ENCODE results near the gene COLEC12. TPM values are rescaled to one million over a fixed set of nuclear protein-coding genes. Genes with fewer than 3 reads are reported as not detected.

The COLEC12 gene
- total RNA-seq, 1 donor from 2014 or later: 11.6 TPM

DNA sequence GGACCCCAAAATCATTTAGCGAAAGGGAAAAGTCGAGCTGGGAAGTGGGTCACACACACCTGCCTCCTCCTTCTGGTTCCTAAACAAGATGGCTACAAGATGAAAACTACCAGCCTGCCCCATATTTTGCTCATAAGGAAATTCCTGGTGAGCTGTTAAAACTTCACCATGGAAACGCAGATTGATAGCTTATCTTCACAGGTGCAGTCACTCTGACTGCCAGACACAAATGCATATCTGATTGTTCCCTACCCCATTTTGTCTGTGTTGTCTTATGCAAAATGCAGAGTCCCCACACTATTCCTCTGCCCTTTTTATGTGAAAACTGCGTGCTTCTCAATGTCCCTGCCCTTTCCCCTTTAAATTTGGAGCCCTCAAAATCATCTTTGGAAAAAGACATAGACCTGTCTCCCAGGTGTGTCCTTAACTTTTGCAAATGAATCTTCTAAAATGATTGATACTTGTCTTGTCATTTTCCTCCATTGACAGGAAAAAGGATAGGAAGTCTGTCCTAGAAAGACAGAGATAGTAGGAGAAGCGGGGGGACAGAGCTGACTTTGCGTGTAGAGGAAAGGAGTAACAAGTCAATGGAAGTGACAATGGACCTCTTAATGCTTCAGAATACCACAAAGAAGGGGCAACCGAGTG is 193.8 kb downstream of the COLEC12 start:
- peaks cover 36% of the 10 kb centered on the region for H3K27me3 Mint-ChIP-seq (ENCODE audit: low read depth, unreplicated experiment)
- H3K36me3 Mint-ChIP-seq (ENCODE audit: low read depth, unreplicated experiment): no peaks in the 10 kb centered on the region
- FAIRE-seq (no peak), DNase-seq (ENCODE audit: low read depth) (no peak)
- no peak overlapping the region for H3K27ac ChIP-seq (ENCODE audit: low read depth, low read length)
- H2AFZ ChIP-seq (ENCODE audit: low read depth, low read length): no peak overlapping the region
- no peak overlapping the region for H3K9ac ChIP-seq (ENCODE audit: low read length)
- H3K36me3 ChIP-seq (ENCODE audit: insufficient read depth, low read length): no peaks in the 10 kb centered on the region
- no peaks in the 10 kb centered on the region for H3K4me1 Mint-ChIP-seq (ENCODE audit: low read depth, unreplicated experiment)
- H3K4me1 ChIP-seq (ENCODE audit: insufficient read depth, low read length): no peaks in the 10 kb centered on the region
- no peaks in the 10 kb centered on the region for H3K79me2 ChIP-seq (ENCODE audit: insufficient read depth, low read length)
- peaks cover 2% of the 10 kb centered on the region for H3K9me3 ChIP-seq (ENCODE audit: insufficient read depth, low read depth, low read length)
- no peak overlapping the region for H3K27ac Mint-ChIP-seq (ENCODE audit: unreplicated experiment)
- peaks cover 35% of the 10 kb centered on the region for H3K27me3 ChIP-seq (ENCODE audit: insufficient read depth, low read length)
- no peaks in the 10 kb centered on the region for H3K9me3 Mint-ChIP-seq (ENCODE audit: unreplicated experiment)
- no peak overlapping the region for H3K4me2 ChIP-seq (ENCODE audit: low read length)
- no peak overlapping the region for H3K4me3 Mint-ChIP-seq (ENCODE audit: unreplicated experiment)
- no peaks in the 10 kb centered on the region for H4K20me1 ChIP-seq (ENCODE audit: insufficient read depth, low read length)
- TF ChIP-seq CTCF (IDR thresholded peaks at IDR 0.05; ENCODE audit: insufficient read depth, low read depth, low read length) (no peak), EZH2 (IDR thresholded peaks at IDR 0.05; ENCODE audit: insufficient read depth, low read length) (no peak)
- no peak overlapping the region for H3K4me3 ChIP-seq (ENCODE audit: insufficient read depth, low read depth, low read length)

DNA sequence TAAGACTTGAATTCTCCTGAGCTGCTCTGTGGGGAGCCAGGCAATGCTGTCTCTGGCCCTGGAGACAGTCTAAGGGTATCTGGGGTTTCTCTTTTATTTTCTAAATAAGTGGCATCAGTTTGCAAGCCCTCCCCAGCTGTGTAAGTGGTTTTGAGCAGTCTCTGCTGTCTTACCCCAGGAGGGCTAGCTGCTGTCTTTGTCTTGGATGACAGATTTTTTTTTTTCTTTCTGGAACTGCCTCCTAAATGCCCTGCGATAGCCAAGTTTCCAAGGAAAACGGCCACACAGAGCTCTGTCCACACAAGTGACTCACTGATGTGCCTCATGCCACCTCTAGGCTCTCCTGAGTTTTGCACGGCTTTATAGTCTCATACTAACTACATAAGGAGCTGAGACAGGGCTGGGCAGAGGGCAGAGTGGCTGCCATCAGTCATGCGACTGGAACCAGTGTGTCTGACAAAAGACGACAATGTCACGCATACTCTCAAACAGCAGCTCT is 195.4 kb downstream of the COLEC12 start:
- DNase-seq (ENCODE audit: low read depth) (no peak), FAIRE-seq (no peak)
- Histone ChIP-seq H3K4me2 (ENCODE audit: low read length) (no peak overlapping the region), H3K79me2 (ENCODE audit: insufficient read depth, low read length) (no peaks in the 10 kb centered on the region), H3K27me3 (ENCODE audit: insufficient read depth, low read length) (peaks cover 32% of the 10 kb centered on the region), H3K4me1 (ENCODE audit: insufficient read depth, low read length) (no peaks in the 10 kb centered on the region), H3K9me3 (ENCODE audit: insufficient read depth, low read depth, low read length) (no peaks in the 10 kb centered on the region), H3K9ac (ENCODE audit: low read length) (no peak overlapping the region), H3K36me3 (ENCODE audit: insufficient read depth, low read length) (no peaks in the 10 kb centered on the region), H2AFZ (ENCODE audit: low read depth, low read length) (no peak overlapping the region), H3K27ac (ENCODE audit: low read depth, low read length) (no peak overlapping the region), H3K4me3 (ENCODE audit: insufficient read depth, low read depth, low read length) (no peak overlapping the region), H4K20me1 (ENCODE audit: insufficient read depth, low read length) (no peaks in the 10 kb centered on the region)
- no peaks in the 10 kb centered on the region for H3K9me3 Mint-ChIP-seq (ENCODE audit: unreplicated experiment)
- H3K36me3 Mint-ChIP-seq (ENCODE audit: low read depth, unreplicated experiment): no peaks in the 10 kb centered on the region
- no peak overlapping the region for H3K4me3 Mint-ChIP-seq (ENCODE audit: unreplicated experiment)
- peaks cover 39% of the 10 kb centered on the region for H3K27me3 Mint-ChIP-seq (ENCODE audit: low read depth, unreplicated experiment)
- TF ChIP-seq CTCF (IDR thresholded peaks at IDR 0.05; ENCODE audit: insufficient read depth, low read depth, low read length): no peak
- no peak for TF ChIP-seq EZH2 (IDR thresholded peaks at IDR 0.05; ENCODE audit: insufficient read depth, low read length)
- no peaks in the 10 kb centered on the region for H3K4me1 Mint-ChIP-seq (ENCODE audit: low read depth, unreplicated experiment)
- no peak overlapping the region for H3K27ac Mint-ChIP-seq (ENCODE audit: unreplicated experiment)

- no peaks in the 10 kb centered on the region for H3K9me3 Mint-ChIP-seq (ENCODE audit: unreplicated experiment)
- no peak overlapping the region for H3K4me3 ChIP-seq (ENCODE audit: insufficient read depth, low read depth, low read length)
- no peaks in the 10 kb centered on the region for H4K20me1 ChIP-seq (ENCODE audit: insufficient read depth, low read length)
- no peak overlapping the region for H3K4me2 ChIP-seq (ENCODE audit: low read length)
- H3K4me1 ChIP-seq (ENCODE audit: insufficient read depth, low read length): no peaks in the 10 kb centered on the region
- no peak overlapping the region for H3K4me3 Mint-ChIP-seq (ENCODE audit: unreplicated experiment)
- H3K36me3 ChIP-seq (ENCODE audit: insufficient read depth, low read length): no peaks in the 10 kb centered on the region
- H3K9ac ChIP-seq (ENCODE audit: low read length): no peak overlapping the region
- peaks cover 37% of the 10 kb centered on the region for H3K27me3 Mint-ChIP-seq (ENCODE audit: low read depth, unreplicated experiment)
- FAIRE-seq (no peak), DNase-seq (ENCODE audit: low read depth) (no peak)
- H3K27ac Mint-ChIP-seq (ENCODE audit: unreplicated experiment): no peak overlapping the region
- H3K27me3 ChIP-seq (ENCODE audit: insufficient read depth, low read length): peaks cover 27% of the 10 kb centered on the region
- TF ChIP-seq EZH2 (IDR thresholded peaks at IDR 0.05; ENCODE audit: insufficient read depth, low read length) (no peak), CTCF (IDR thresholded peaks at IDR 0.05; ENCODE audit: insufficient read depth, low read depth, low read length) (no peak)
- H3K27ac ChIP-seq (ENCODE audit: low read depth, low read length): no peak overlapping the region
- H3K79me2 ChIP-seq (ENCODE audit: insufficient read depth, low read length): no peaks in the 10 kb centered on the region
- H2AFZ ChIP-seq (ENCODE audit: low read depth, low read length): no peak overlapping the region
- H3K9me3 ChIP-seq (ENCODE audit: insufficient read depth, low read depth, low read length): no peaks in the 10 kb centered on the region
- no peaks in the 10 kb centered on the region for H3K4me1 Mint-ChIP-seq (ENCODE audit: low read depth, unreplicated experiment)
- no peaks in the 10 kb centered on the region for H3K36me3 Mint-ChIP-seq (ENCODE audit: low read depth, unreplicated experiment)
Observed at GRCh38 chr18:303607-304006, 196.9 kb downstream of the COLEC12 start.
